ENCODE results near the gene IL13. TPM values are rescaled to one million over a fixed set of nuclear protein-coding genes. Genes with fewer than 3 reads are reported as not detected.
A peak's percentile ranks its signal among the peaks of the same experiment; 100 is the strongest.

IL13 gene
- total RNA-seq, 2 experiments from 2014 or later: 1.4 to 1.6 TPM

- ChIA-PET CTCF (interaction anchor here (1.0 to 3.4 kb wide), 9 partner anchors 8 to 180 kb away, joined by 3 to 15 read pairs (median 5); no protein-coding TSS in a partner anchor), POLR2A (interaction anchor here (1.3 kb wide), 1 partner anchor 181 kb away, joined by 3 read pairs; no protein-coding TSS in a partner anchor)
- H3K27me3 Mint-ChIP-seq (ENCODE audit: low read depth): no peaks in the 10 kb centered on the region
- ATAC-seq (peak; percentile 69), DNase-seq (peak; percentile 66)
- H3K27ac Mint-ChIP-seq: peak overlapping the region; percentile 91
- H3K36me3 Mint-ChIP-seq (ENCODE audit: low read depth): peaks cover 64% of the 10 kb centered on the region
- no peaks in the 10 kb centered on the region for H3K9me3 Mint-ChIP-seq (ENCODE audit: insufficient read depth)
- H3K4me1 Mint-ChIP-seq (ENCODE audit: low read depth): peaks cover 86% of the 10 kb centered on the region
- H3K4me3 Mint-ChIP-seq: peak overlapping the region; percentile 26
These were observed 18.3 kb upstream of the IL13 start for GRCh38 chr5:132639706-132640130.

- no peak for ATAC-seq
- H3K9me3 Mint-ChIP-seq (ENCODE audit: insufficient read depth): no peaks in the 10 kb centered on the region
- ChIA-PET POLR2A (interaction anchor here (0.8 to 1.7 kb wide), 4 partner anchors 18 to 150 kb away, joined by 3 to 4 read pairs (median 4); partner anchors contain the start of genes IL13, IRF1 and RAD50), CTCF (interaction anchor here (1.0 to 2.3 kb wide), 11 partner anchors 11 to 179 kb away, joined by 3 to 7 read pairs (median 4); no protein-coding TSS in a partner anchor)
- no peak overlapping the region for H3K4me3 Mint-ChIP-seq
- DNase-seq: no peak
- H3K27ac Mint-ChIP-seq: peak overlapping the region; percentile 91
- H3K4me1 Mint-ChIP-seq (ENCODE audit: low read depth): peaks cover 78% of the 10 kb centered on the region
- H3K27me3 Mint-ChIP-seq (ENCODE audit: low read depth): no peaks in the 10 kb centered on the region
- peaks cover 62% of the 10 kb centered on the region for H3K36me3 Mint-ChIP-seq (ENCODE audit: low read depth)
These were observed 17.4 kb upstream of the IL13 start for GRCh38 chr5:132640613-132641012.

DNA sequence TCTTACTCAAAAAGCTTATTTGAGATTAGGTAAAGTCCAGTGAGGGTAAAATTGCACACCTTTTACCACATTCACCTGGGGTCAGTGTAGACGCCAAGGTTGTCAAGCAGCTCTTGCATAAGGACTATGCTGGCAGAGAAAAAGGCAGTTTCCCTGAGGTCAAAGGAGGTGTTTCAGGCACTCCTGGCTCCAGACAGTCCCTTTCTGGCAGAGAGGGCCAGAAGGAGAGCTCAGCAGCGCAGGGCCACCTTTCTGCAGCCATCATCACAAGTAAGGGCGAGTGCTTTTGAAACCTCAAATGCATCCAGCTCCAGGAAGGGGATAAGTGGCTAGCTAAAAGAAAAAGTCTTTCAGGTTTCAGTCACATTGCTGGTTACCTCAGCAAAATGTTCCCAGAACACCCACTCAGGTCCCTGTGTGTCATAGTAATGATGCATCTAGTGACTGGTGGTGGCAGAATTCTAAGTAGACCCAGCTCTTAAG, 16.7 kb upstream of the IL13 start:
- DNase-seq (peak; percentile 44), ATAC-seq (peak; percentile 27)
- H3K4me3 Mint-ChIP-seq: no peak overlapping the region
- H3K27ac Mint-ChIP-seq: peak overlapping the region; percentile 91
- ChIA-PET POLR2A (interaction anchor here (0.8 to 1.7 kb wide), 5 partner anchors 17 to 151 kb away, joined by 3 to 4 read pairs (median 3); partner anchors contain the start of genes IL13, IRF1 and RAD50), CTCF (interaction anchor here (1.0 to 2.3 kb wide), 11 partner anchors 12 to 179 kb away, joined by 3 to 7 read pairs (median 4); no protein-coding TSS in a partner anchor)
- peaks cover 71% of the 10 kb centered on the region for H3K4me1 Mint-ChIP-seq (ENCODE audit: low read depth)
- H3K27me3 Mint-ChIP-seq (ENCODE audit: low read depth): no peaks in the 10 kb centered on the region
- no peaks in the 10 kb centered on the region for H3K9me3 Mint-ChIP-seq (ENCODE audit: insufficient read depth)
- peaks cover 62% of the 10 kb centered on the region for H3K36me3 Mint-ChIP-seq (ENCODE audit: low read depth)

DNA sequence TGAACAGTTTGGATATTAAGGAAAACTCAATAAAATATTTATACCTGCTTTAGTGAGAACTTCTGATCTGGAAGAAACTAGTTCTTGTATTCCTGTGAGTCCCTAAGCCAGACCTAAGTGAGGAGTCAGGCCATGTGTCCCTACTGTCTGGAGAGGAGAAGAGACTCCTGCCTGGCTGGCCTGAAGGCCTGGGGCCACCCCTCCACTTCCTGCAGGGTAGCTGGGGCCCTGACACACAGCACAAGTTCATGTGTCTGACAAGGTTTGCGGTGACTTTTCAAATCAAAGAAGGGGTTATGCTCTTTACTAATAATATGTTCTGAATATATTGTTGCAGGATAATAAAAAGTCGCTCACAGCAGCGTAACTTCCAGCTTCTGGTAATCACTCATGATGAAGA, 16.1 kb upstream of the IL13 start:
- no peaks in the 10 kb centered on the region for H3K27me3 Mint-ChIP-seq (ENCODE audit: low read depth)
- ATAC-seq (no peak), DNase-seq (no peak)
- CTCF ChIA-PET: interaction anchor here (1.1 to 2.3 kb wide), 7 partner anchors 12 to 141 kb away, joined by 3 to 7 read pairs (median 4); partner anchors contain the start of gene IL13
- peaks cover 65% of the 10 kb centered on the region for H3K36me3 Mint-ChIP-seq (ENCODE audit: low read depth)
- peak overlapping the region; percentile 67 for H3K27ac Mint-ChIP-seq
- H3K4me1 Mint-ChIP-seq (ENCODE audit: low read depth): peaks cover 67% of the 10 kb centered on the region
- POLR2A ChIA-PET: interaction anchor here (1.1 to 1.7 kb wide), 3 partner anchors 20 to 85 kb away, joined by 3 to 4 read pairs (median 3); partner anchors contain the start of gene RAD50
- no peaks in the 10 kb centered on the region for H3K9me3 Mint-ChIP-seq (ENCODE audit: insufficient read depth)
- H3K4me3 Mint-ChIP-seq: no peak overlapping the region

DNA sequence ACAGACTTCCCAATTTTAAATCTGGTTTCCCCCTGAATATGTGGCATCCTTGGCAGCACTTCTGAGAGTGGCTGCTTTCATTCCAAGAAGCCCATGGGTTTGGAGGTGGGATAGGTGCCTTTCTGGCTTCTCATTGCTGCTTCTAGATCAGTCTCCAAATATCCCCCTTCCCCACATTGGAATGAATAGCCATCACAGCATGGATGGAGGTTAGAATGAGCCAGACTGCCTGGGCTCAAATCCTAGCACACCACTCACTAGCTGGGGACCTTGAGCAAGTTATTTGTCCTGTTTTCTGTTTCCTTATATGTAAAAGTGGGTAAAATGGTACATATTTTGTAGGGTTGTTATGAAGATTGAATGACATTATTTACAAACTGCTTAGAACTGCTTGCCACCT, 13.8 kb upstream of the IL13 start:
- peaks cover 47% of the 10 kb centered on the region for H3K4me1 Mint-ChIP-seq (ENCODE audit: low read depth)
- peaks cover 64% of the 10 kb centered on the region for H3K36me3 Mint-ChIP-seq (ENCODE audit: low read depth)
- POLR2A ChIA-PET: no interaction called here
- CTCF ChIA-PET: interaction anchor here (1.8 kb wide), 2 partner anchors 14 to 117 kb away, joined by 4 to 6 read pairs; partner anchors contain the start of gene IL13
- H3K27me3 Mint-ChIP-seq (ENCODE audit: low read depth): no peaks in the 10 kb centered on the region
- no peak overlapping the region for H3K27ac Mint-ChIP-seq
- no peak for DNase-seq
- peaks cover 9% of the 10 kb centered on the region for H3K9me3 Mint-ChIP-seq (ENCODE audit: insufficient read depth)
- no peak overlapping the region for H3K4me3 Mint-ChIP-seq
- no peak for ATAC-seq

DNA sequence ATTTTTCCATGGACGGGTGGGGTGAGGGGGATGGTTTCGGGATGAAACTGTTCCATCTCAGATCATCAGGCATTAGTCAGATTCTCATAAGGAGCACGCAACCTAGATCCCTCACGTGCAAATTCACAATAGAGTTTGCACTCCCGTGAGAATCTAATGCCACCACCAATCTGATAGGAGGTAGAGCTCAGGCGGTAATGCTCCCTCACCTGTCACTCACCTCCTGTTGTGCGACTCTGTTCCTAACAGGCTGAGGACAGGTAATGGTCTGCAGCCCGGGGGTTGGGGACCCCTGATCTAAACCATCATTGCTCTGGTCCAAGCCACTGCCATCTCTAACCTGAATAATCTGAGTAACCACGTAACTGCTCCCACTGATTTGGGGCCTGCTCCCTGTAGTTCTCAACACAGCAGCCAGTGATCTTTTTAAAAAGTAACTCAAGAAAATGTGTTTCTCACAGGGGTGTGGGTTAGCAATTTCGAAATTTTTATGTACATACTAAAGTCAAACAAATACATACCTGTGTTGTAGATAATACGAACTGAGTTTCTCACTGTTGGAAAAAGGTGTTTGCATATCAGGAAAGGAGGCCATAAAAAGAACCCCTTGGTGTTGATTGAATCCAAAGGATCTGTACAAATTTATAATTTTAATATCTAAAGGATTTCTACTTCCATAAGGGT, 11.2 kb upstream of the IL13 start:
- POLR2A ChIA-PET: interaction anchor here (0.8 kb wide), 1 partner anchor 11 kb away, joined by 3 read pairs; no protein-coding TSS in a partner anchor
- peak; percentile 19 for DNase-seq
- peaks cover 2% of the 10 kb centered on the region for H3K27me3 Mint-ChIP-seq (ENCODE audit: low read depth)
- H3K9me3 Mint-ChIP-seq (ENCODE audit: insufficient read depth): peaks cover 9% of the 10 kb centered on the region
- H3K36me3 Mint-ChIP-seq (ENCODE audit: low read depth): peaks cover 54% of the 10 kb centered on the region
- no peak overlapping the region for H3K27ac Mint-ChIP-seq
- peaks cover 22% of the 10 kb centered on the region for H3K4me1 Mint-ChIP-seq (ENCODE audit: low read depth)
- H3K4me3 Mint-ChIP-seq: no peak overlapping the region
- CTCF ChIA-PET: interaction anchor here (2.0 kb wide), 1 partner anchor 8 kb away, joined by 6 read pairs; no protein-coding TSS in a partner anchor
- ATAC-seq: no peak

- peaks cover 47% of the 10 kb centered on the region for H3K36me3 Mint-ChIP-seq (ENCODE audit: low read depth)
- peaks cover 14% of the 10 kb centered on the region for H3K4me1 Mint-ChIP-seq (ENCODE audit: low read depth)
- no peak for ATAC-seq
- no peak overlapping the region for H3K4me3 Mint-ChIP-seq
- POLR2A ChIA-PET: interaction anchor here (1.0 kb wide), 1 partner anchor 20 kb away, joined by 3 read pairs; no protein-coding TSS in a partner anchor
- no peak overlapping the region for H3K27ac Mint-ChIP-seq
- CTCF ChIA-PET: interaction anchor here (2.0 kb wide), 1 partner anchor 8 kb away, joined by 6 read pairs; no protein-coding TSS in a partner anchor
- H3K27me3 Mint-ChIP-seq (ENCODE audit: low read depth): peaks cover 2% of the 10 kb centered on the region
- peaks cover 9% of the 10 kb centered on the region for H3K9me3 Mint-ChIP-seq (ENCODE audit: insufficient read depth)
- peak; percentile 9 for DNase-seq
These were observed 10.5 kb upstream of the IL13 start for GRCh38 chr5:132647473-132647872.

DNA sequence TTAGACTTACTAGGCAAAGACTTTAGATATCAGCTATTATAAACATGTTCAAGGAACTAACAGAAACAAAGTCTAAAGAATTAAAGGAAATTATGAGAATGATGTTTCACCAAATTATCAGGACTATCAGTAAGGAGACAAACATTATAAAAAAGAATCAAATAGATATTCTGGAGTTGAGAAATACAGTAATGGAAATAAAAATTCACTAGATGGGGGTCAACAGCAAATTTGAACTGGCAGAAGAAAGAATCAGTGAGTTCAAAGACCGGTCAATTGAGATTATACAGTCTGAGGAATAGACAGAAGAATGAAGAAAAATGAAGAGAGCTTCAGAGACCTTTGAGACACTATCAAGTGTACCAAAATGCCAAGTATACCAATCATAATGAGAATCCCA, 9.6 kb upstream of the IL13 start:
- POLR2A ChIA-PET: interaction anchor here (1.0 kb wide), 1 partner anchor 19 kb away, joined by 3 read pairs; no protein-coding TSS in a partner anchor

GRCh38 chr5:132651838-132652469, 6.0 kb upstream of the IL13 start:
- ATAC-seq: no peak
- no peak for DNase-seq
- Mint-ChIP-seq H3K27me3 (ENCODE audit: low read depth) (peaks cover 8% of the 10 kb centered on the region), H3K4me1 (ENCODE audit: low read depth) (peaks cover 8% of the 10 kb centered on the region), H3K27ac (no peak overlapping the region), H3K9me3 (ENCODE audit: insufficient read depth) (peaks cover 9% of the 10 kb centered on the region), H3K36me3 (ENCODE audit: low read depth) (peaks cover 17% of the 10 kb centered on the region), H3K4me3 (no peak overlapping the region)
- CTCF ChIA-PET: no interaction called here
- POLR2A ChIA-PET: no interaction called here

More for the DNA sequence above, 9.6 kb upstream of the IL13 start:
- ATAC-seq (no peak), DNase-seq (no peak)
- Mint-ChIP-seq H3K4me3 (no peak overlapping the region), H3K9me3 (ENCODE audit: insufficient read depth) (peaks cover 9% of the 10 kb centered on the region), H3K4me1 (ENCODE audit: low read depth) (peaks cover 5% of the 10 kb centered on the region), H3K27ac (no peak overlapping the region), H3K36me3 (ENCODE audit: low read depth) (peaks cover 38% of the 10 kb centered on the region), H3K27me3 (ENCODE audit: low read depth) (peaks cover 3% of the 10 kb centered on the region)
- CTCF ChIA-PET: interaction anchor here (1.4 to 2.0 kb wide), 2 partner anchors 9 to 59 kb away, joined by 3 to 6 read pairs; no protein-coding TSS in a partner anchor

DNA sequence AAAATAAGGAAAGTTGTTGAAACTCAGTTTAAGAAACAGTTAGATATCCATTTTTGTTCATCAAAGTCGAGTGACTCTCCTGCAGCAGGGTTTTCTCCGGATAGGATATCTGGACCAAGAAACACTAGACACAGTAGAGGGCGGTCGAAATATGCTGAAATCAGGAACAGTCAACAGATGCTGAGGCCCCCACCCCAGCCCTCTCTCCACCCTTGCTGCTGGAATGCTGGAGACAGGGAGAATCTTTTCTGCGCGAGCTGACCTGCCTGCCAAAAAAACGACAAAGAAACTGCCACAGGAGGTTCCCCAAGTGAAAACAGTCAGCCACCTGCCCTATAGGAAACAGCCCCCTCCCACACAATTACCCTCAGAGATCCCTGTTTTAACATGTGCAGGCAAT, 4.3 kb upstream of the IL13 start:
- Mint-ChIP-seq H3K27me3 (ENCODE audit: low read depth) (peaks cover 8% of the 10 kb centered on the region), H3K9me3 (ENCODE audit: insufficient read depth) (peaks cover under 1% of the 10 kb centered on the region), H3K27ac (no peak overlapping the region), H3K36me3 (ENCODE audit: low read depth) (peaks cover 4% of the 10 kb centered on the region), H3K4me3 (no peak overlapping the region), H3K4me1 (ENCODE audit: low read depth) (peaks cover 21% of the 10 kb centered on the region)
- CTCF ChIA-PET: no interaction called here
- no peak for ATAC-seq
- POLR2A ChIA-PET: interaction anchor here (0.7 kb wide), 1 partner anchor 40 kb away, joined by 3 read pairs; no protein-coding TSS in a partner anchor
- DNase-seq: no peak
